GM18873 (cell line): ENCODE measurements around the gene GPC3.
"Not testable (repeated sequence)": the region's sequence is repeated elsewhere in the genome, so short reads cannot be mapped to it uniquely, and the experiment has no call there.

Source experiments
- ATAC-seq: cut with Tn5 transposase; IDR thresholded peaks from one replicate; pipeline ENCODE4 v1.9.1; 2021; ENCODE audit warnings: mild to moderate bottlenecking, moderate library complexity, moderate number of reproducible peaks; ENCODE audit not compliant: unreplicated experiment, low FRiP score

Gene GPC3

DNA sequence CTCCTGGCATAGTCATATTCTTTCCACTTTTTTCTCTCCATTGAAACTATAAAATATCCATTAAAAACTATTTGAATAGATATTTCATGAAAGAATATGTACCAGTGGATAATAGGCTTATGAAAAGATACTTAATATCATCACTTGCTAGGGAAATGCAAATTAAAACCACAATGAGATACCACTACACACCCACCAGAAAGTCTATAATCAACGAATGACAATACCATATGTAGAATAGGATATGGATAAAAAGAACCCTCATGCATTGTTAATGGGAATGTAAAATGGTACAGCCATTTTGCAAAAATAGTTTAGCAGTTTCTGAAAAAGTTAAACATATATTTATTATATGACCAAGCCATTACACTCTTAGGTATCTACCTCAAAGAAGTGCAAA, 351.4 kb downstream of the GPC3 start:
- no peak for ATAC-seq

GRCh38 chrX:133633162-133633561, 352.2 kb downstream of the GPC3 start:
- ATAC-seq = no peak

- no peak for ATAC-seq
Observed at GRCh38 chrX:133630362-133630761, 355.0 kb downstream of the GPC3 start.

GRCh38 chrX:133627673-133628072, 357.7 kb downstream of the GPC3 start:
- no peak for ATAC-seq

- ATAC-seq = not testable (repeated sequence)
Observed at GRCh38 chrX:133621384-133621783, 364.0 kb downstream of the GPC3 start.

GRCh38 chrX:133611676-133612075, 373.7 kb downstream of the GPC3 start:
- no peak for ATAC-seq

GRCh38 chrX:133610056-133610455, 375.3 kb downstream of the GPC3 start:
- no peak for ATAC-seq

- no peak for ATAC-seq
Observed at GRCh38 chrX:133609166-133609565, 376.2 kb downstream of the GPC3 start.

DNA sequence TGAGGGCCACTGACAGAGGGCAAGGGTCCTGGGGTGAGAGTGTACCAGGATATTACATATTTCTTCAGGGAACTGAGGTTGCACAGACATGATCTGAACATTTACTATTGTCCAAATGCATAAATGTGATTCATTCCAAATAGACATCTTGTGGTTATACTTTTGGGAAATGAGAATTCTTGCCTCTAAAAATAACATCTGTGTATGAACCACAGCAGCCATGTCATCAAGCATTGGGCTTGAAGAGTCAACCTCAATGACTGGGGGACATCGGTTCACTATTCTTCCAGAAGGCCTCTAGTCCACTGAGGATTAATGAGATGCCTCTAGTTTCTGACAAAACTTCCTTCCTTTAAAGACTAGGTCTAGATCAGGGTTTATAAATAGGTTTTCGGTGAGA, 377.0 kb downstream of the GPC3 start:
- no peak for ATAC-seq

DNA sequence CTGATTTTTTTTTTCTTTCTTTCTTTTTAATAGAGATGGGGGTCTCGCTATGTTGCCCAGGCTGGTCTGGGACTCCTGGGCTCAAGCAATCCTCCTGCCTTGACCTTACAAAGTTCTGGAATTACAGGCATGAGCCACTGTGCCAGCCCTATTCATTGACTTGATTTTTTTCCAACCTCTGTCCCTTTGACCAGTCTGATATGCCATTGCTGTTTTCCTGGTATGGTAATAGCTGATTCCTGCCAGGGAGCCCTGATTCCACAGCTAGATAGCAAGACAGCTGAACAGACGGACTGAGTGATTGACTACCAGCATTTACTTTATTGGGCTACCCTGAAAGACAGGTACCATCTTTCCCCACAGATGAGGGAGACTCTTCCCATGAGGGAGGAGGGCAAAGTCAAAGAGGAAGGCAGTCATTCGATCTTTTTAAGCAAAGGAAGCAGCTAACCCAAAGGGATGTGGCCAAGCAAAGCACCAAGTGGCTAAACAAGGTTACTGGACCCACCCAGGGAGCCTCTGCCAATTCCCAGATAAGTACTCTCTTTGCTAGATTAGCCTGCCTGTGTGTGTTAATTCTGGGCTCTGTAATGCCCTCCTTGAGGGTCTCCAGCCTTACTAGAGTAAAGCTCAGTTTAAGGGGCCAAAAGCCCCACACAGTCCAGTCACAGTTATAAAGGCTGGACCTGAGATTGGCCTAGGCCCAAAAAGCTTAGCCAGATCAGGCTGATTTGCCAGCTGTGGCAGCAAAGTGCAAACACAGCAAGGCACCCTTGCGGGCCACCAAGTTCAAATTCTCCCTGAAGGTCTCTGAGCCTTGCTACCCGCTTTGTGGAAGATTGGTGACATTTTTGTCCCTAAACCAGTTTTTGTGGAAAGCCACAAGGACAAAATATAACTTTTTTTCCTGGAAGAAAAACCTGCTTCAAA, 377.7 kb downstream of the GPC3 start:
- ATAC-seq = no peak

GRCh38 chrX:133606990-133607389, 378.4 kb downstream of the GPC3 start:
- ATAC-seq = no peak

DNA sequence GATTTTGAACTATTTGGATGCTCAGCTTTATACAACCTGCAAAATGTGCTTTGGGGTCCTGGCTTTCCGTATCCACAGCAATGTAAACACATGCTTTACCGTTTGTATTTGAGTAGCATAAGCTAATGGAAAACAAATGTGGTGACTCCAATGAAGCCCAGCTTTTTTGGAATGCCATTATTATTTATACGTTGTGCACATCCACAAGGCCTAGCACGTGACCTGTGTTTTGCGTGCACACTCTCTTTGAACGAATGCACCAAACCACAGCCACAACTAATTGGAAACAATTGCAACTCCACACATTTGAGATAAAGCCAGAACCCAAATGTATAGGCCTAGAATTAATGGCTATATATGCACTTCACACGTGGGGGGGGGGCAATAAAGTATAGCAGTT, 380.6 kb downstream of the GPC3 start:
- no peak for ATAC-seq

DNA sequence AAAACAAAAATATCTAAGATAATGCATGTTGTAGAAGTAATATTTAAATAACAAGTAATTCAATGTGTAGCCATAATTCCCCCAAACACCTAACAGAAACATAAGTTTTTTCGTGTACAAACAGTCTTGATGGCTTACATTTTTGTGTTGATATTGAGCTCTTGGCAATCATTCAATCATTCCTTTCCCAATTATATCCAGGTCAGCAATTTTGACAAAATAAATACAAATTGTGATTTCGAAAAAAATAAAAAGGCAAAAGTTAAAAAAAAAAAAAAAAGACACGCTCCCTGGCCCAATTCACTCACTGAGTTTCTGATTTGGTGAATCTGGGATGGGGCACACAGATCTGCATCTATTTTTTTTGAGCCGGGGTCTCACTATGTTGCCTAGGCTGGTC, 382.5 kb downstream of the GPC3 start:
- ATAC-seq = no peak

DNA sequence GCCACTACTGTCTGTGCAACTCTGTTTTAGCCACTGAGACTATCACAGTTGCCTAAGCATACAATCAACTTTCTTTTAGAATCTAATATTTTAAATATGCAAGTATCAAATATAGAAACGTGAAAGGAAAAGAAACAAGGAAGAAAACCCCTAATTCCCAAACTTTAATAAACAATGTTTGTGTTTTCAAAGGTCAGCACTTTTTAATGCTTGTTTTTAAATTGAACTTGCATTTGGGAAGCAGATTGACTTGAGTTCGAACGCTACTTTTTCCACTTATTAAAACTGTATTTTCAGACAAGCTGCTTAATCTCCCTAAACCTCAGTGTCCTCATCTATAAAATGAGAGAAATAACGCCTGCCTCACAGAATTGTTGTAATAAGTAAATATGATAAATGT, 384.3 kb downstream of the GPC3 start:
- no peak for ATAC-seq

DNA sequence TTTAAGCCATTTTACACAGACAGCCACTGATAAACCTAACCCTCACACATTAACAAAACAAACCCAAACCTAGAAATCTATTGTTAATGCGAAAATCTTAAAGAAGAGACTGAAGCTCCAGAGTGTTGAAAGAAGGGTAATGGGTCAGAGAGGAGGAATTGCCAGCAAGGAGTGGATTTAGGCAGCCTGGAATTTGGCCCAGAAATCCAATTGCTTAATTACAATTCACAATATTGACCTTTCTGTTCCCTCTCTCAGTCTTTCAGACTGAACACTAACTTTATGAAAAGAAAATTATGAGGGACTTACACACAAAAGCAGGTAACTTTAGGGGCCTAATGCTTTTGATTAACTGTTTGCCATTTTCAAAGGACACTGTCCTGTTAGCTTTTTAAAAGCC, 384.9 kb downstream of the GPC3 start:
- ATAC-seq = no peak

DNA sequence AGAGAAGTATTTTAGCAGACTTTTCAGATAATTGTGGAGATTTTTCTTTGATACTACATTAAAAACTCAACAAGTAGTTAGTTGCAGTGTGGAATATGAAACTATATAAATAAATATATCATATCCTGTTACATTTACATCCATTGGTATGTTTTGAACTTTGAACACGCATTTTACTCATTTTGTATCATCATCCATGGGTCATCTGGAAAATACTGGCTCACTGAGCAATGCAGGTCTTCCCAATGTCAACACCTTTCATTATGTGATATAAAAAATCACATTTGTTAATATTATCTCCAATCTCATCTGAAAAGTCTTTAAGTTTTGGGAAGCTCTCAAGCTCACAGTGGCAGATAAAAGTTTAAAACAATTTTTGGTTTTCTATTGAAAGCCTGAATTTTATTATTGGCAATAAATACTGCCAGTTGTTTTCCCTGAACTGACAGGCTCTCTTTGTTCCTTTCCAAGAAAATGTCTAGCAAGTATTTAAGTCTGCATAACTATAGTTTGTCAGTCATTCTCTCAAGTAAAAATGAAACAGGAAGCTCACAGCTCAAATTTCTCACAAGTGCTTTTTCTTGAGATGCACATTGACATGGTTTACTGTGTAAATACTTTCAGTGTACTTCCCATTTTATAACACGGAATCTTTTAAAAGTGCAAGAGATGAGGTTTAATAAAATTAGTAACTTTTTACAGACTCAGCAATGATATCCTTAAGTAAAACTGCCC, 386.6 kb downstream of the GPC3 start:
- no peak for ATAC-seq

GRCh38 chrX:133594156-133594555, 391.2 kb downstream of the GPC3 start:
- ATAC-seq = no peak

GRCh38 chrX:133593531-133593930, 391.9 kb downstream of the GPC3 start:
- no peak for ATAC-seq

GRCh38 chrX:133590703-133591505, 394.5 kb downstream of the GPC3 start:
- ATAC-seq = no peak

DNA sequence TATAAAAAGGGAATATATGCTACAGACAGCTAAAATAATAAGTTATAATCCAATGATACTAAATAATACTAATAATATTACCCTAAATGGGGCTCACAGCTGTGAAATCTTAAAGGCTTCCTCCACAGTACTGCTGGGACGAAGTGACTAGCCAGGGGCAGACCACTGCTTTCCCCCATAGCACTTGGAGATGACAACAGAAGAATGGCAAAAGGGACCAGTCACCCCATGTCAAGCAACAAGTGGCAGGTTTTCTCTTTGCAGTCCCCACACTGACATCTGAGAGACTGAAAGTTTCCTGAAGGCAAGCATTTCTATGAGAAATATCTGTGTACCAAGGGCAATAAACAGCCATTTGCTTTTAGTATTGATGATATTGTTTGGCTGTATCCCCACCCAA, 396.6 kb downstream of the GPC3 start:
- no peak for ATAC-seq

DNA sequence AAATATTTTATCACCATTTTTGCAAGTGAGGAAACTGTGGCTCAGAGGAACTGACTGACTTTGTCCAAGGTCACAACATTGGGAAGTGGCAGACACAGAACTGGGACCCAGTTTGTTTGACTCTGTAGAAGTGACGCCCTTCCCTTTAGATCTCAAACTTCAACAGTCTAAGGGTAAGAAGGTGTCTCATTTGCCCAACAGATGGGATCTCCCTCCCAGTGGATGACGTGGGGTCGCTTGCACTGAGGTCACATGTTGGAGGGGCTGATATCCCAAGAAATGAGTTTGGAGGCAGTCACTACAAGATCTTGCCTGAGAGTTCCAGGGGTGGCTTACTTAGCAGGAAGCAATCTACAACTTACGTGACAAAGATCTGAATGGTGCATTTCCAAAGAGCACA, 397.6 kb downstream of the GPC3 start:
- no peak for ATAC-seq
